SK-N-SH (cell line): Measurements from ENCODE around the gene POP5. TPM values are rescaled to one million over a fixed set of nuclear protein-coding genes. Genes with fewer than 3 reads are reported as not detected.
A peak's percentile ranks its signal among the peaks of the same experiment; 100 is the strongest.

ENCODE experiments used
- CTCF ChIA-PET: fragments of 300-600, 350-600 bp; formaldehyde crosslinking; extraction: SDS; loops from one replicate; lab custom pipeline; 2021; lab: Yijun Ruan, JAX
- POLR2A ChIA-PET: fragments of 350-600 bp; sonication (Branson Sonifier 250); formaldehyde crosslinking; extraction: SDS; loops from one replicate; lab custom pipeline; 2020; ENCODE audit warnings: antibody characterized with exemption, inconsistent platforms; lab: Yijun Ruan, JAX
- DNase-seq: peaks from one replicate; pipeline ENCODE4 v3.0.0; 2012
- H2AFZ ChIP-seq: fragments of 200-600 bp; sonication (generic); 2 replicates; pipeline ENCODE4 v1.8.1; 2016; ENCODE audit warnings: antibody characterized with exemption, mild to moderate bottlenecking, low read depth
- H3F3A ChIP-seq: fragments of 200-600 bp; sonication (generic); replicated peaks from 2 replicates; pipeline ENCODE3; 2016; ENCODE audit warnings: antibody characterized with exemption, mild to moderate bottlenecking; ENCODE audit not compliant: insufficient read depth
- H3K27ac ChIP-seq, 2 experiments: fragments of 200-500 bp in 1 of 2; fragments of 200-600 bp in 1 of 2; sonication (Bioruptor generic) in 1 of 2; sonication (generic), shearing (Covaris generic) in 1 of 2; 2 replicates each; pipeline versions ENCODE4 v1.5.1 to v1.6.1; 2014 to 2016; ENCODE audit warnings: low read depth in 2 of 2, inconsistent platforms in 1 of 2, low read length in 1 of 2, mild to moderate bottlenecking in 1 of 2, mixed read lengths in 1 of 2
- H3K27me3 ChIP-seq: fragments of 200-600 bp; sonication (generic), shearing (Covaris generic); 2 replicates; pipeline ENCODE4 v1.6.1; 2016; ENCODE audit warnings: mixed run types; ENCODE audit not compliant: insufficient read depth
- H3K36me3 ChIP-seq, 2 experiments: fragments of 200-500 bp in 1 of 2; fragments of 200-600 bp in 1 of 2; sonication (Bioruptor generic) in 1 of 2; sonication (generic) in 1 of 2; replicated peaks in 1 of 2; 2 replicates each; pipeline versions ENCODE3 to v1.5.1; 2014 to 2016; ENCODE audit warnings: low read length in 1 of 2, mild to moderate bottlenecking in 1 of 2; ENCODE audit not compliant: insufficient read depth in 2 of 2, control insufficient read depth in 1 of 2
- H3K4me1 ChIP-seq, 2 experiments: fragments of 200-500 bp in 1 of 2; fragments of 200-600 bp in 1 of 2; sonication (Bioruptor generic) in 1 of 2; sonication (generic), shearing (Covaris generic) in 1 of 2; 2 replicates each; pipeline versions ENCODE4 v1.5.1 to v1.6.1; 2014 to 2016; ENCODE audit warnings: low read depth in 1 of 2, low read length in 1 of 2, mixed run types in 1 of 2; ENCODE audit not compliant: insufficient read depth in 2 of 2, control insufficient read depth in 1 of 2
- H3K4me2 ChIP-seq: fragments of 200-600 bp; sonication (generic), shearing (Covaris generic); 2 replicates; pipeline ENCODE4 v1.6.1; 2017; ENCODE audit warnings: mixed run types
- H3K4me3 ChIP-seq, 2 experiments: fragments of 200-500 bp in 1 of 2; fragments of 200-600 bp in 1 of 2; sonication (Bioruptor generic) in 1 of 2; sonication (generic), shearing (Covaris generic) in 1 of 2; 2 replicates each; pipeline versions ENCODE4 v1.5.1 to v1.8.1; 2014 to 2016; ENCODE audit warnings: low read depth in 2 of 2, inconsistent platforms in 1 of 2, low read length in 1 of 2, mild to moderate bottlenecking in 1 of 2, mixed read lengths in 1 of 2, moderate library complexity in 1 of 2
- H3K79me2 ChIP-seq: fragments of 200-600 bp; sonication (generic); 2 replicates; pipeline ENCODE4 v1.8.1; 2017; ENCODE audit warnings: mild to moderate bottlenecking; ENCODE audit not compliant: insufficient read depth
- H3K9ac ChIP-seq: fragments of 200-600 bp; sonication (generic); 2 replicates; pipeline ENCODE4 v1.6.1; 2017; ENCODE audit warnings: mixed run types
- H3K9me2 ChIP-seq: fragments of 200-600 bp; sonication (generic); 2 replicates; pipeline ENCODE4 v1.6.1; 2017; ENCODE audit warnings: mixed run types
- H3K9me3 ChIP-seq: fragments of 200-600 bp; sonication (generic); 2 replicates; pipeline ENCODE4 v1.6.1; 2017; ENCODE audit warnings: mixed run types, mild to moderate bottlenecking, moderate library complexity
- H4K20me1 ChIP-seq: fragments of 200-600 bp; sonication (generic); 2 replicates; pipeline ENCODE4 v1.6.1; 2017; ENCODE audit warnings: mild to moderate bottlenecking, mixed run types; ENCODE audit not compliant: insufficient read depth
- CHD2 ChIP-seq: fragments of 150-350 bp; IDR thresholded peaks from 2 replicates; pipeline ENCODE4 v1.6.1; 2018; ENCODE audit warnings: low read length; ENCODE audit not compliant: partially characterized antibody
- CTCF ChIP-seq: fragments of 200-600 bp; sonication (generic); IDR thresholded peaks from 2 replicates; pipeline ENCODE4 v1.6.1; 2017; ENCODE audit warnings: antibody characterized with exemption, mild to moderate bottlenecking, moderate library complexity
- ELF1 ChIP-seq: IDR thresholded peaks from 2 replicates; pipeline ENCODE4 v1.4.0; 2012
- EZH2phosphoT487 ChIP-seq: fragments of 200-600 bp; sonication (generic); IDR thresholded peaks from 2 replicates; pipeline ENCODE4 v1.6.1; 2017; ENCODE audit warnings: low read depth, mixed run types, mild to moderate bottlenecking, antibody characterized with exemption, moderate library complexity, borderline replicate concordance
- FOSL2 ChIP-seq: IDR thresholded peaks from 2 replicates; pipeline ENCODE4 v1.4.0; 2012; ENCODE audit warnings: low read depth, mild to moderate bottlenecking, moderate library complexity, borderline replicate concordance
- FOXM1 ChIP-seq: IDR thresholded peaks from 2 replicates; pipeline ENCODE4 v1.4.0; 2012; ENCODE audit warnings: low read depth, mild to moderate bottlenecking
- GABPA ChIP-seq: IDR thresholded peaks from 2 replicates; pipeline ENCODE4 v1.4.0; 2012; ENCODE audit warnings: low read depth, mild to moderate bottlenecking
- GATA2 ChIP-seq: sonication (generic); formaldehyde crosslinking; IDR thresholded peaks from 2 replicates; pipeline ENCODE4 v1.5.0; 2020; ENCODE audit warnings: mild to moderate bottlenecking, missing genetic modification reagents
- IRF3 ChIP-seq: fragments of 150-350 bp; IDR thresholded peaks from 2 replicates; pipeline ENCODE4 v1.6.1; 2016; ENCODE audit warnings: mild to moderate bottlenecking, low read depth, low read length
- MEF2A ChIP-seq: IDR thresholded peaks from 2 replicates; pipeline ENCODE4 v1.4.0; 2012; ENCODE audit warnings: low read depth, borderline replicate concordance
- NFIC ChIP-seq: IDR thresholded peaks from 2 replicates; pipeline ENCODE4 v1.4.0; 2012; ENCODE audit warnings: borderline replicate concordance
- RAD21 ChIP-seq: IDR thresholded peaks from 2 replicates; pipeline ENCODE4 v1.6.1; 2012; ENCODE audit warnings: mild to moderate bottlenecking, low read length
- RCOR1 ChIP-seq: fragments of 150-350 bp; IDR thresholded peaks from 2 replicates; pipeline ENCODE4 v1.6.1; 2017; ENCODE audit warnings: antibody characterized with exemption, low read length
- RFX5 ChIP-seq: IDR thresholded peaks from 2 replicates; pipeline ENCODE4 v1.6.1; 2012; ENCODE audit warnings: mild to moderate bottlenecking, improper control_type of control experiment, low read length
- RXRA ChIP-seq: IDR thresholded peaks from 2 replicates; pipeline ENCODE4 v1.4.0; 2012; ENCODE audit warnings: low read depth, mild to moderate bottlenecking, borderline replicate concordance
- SMC3 ChIP-seq: IDR thresholded peaks from 2 replicates; pipeline ENCODE4 v1.6.1; 2012; ENCODE audit warnings: low read depth, low read length, improper control_type of control experiment
- TAF1 ChIP-seq: IDR thresholded peaks from 2 replicates; pipeline ENCODE4 v1.6.1; 2012; ENCODE audit warnings: low read depth, mild to moderate bottlenecking, low read length, moderate library complexity, borderline replicate concordance
- TEAD4 ChIP-seq: IDR thresholded peaks from 2 replicates; pipeline ENCODE4 v1.4.0; 2012; ENCODE audit warnings: mild to moderate bottlenecking, borderline replicate concordance; ENCODE audit not compliant: insufficient read depth
- YY1 ChIP-seq: IDR thresholded peaks from 2 replicates; pipeline ENCODE4 v1.4.0; 2012; ENCODE audit warnings: low read depth, mild to moderate bottlenecking
- ZBTB33 ChIP-seq: IDR thresholded peaks from 2 replicates; pipeline ENCODE4 v1.4.0; 2012; ENCODE audit warnings: low read depth, borderline replicate concordance
- WGBS: methylation state at CpG from one replicate; pipeline ENCODE4 v1.1.6; 2017; ENCODE audit warnings: low lambda C conversion rate; 5-methylcytosine and 5-hydroxymethylcytosine counted together
- polyA plus RNA-seq, 3 experiments: library from polyadenylated mRNA; depleted of rRNA; stranded (reverse); fragments of >200 nt; gene quantifications; 2 replicates each; pipeline ENCODE4 v1.2.3, GENCODE V29; 2012
- TF ChIP-seq, protein P1 (sequence below): IDR thresholded peaks from 2 replicates; pipeline ENCODE4 v1.4.0; 2012; ENCODE audit warnings: low read depth, borderline replicate concordance
- TF ChIP-seq, protein P2 (sequence below): IDR thresholded peaks from 2 replicates; pipeline ENCODE4 v1.6.1; 2012; ENCODE audit warnings: mild to moderate bottlenecking, low read depth, low read length, moderate library complexity

The POP5 gene
- polyA plus RNA-seq (2012; rRNA removed) = 129 and 148 TPM in 2 replicates
- polyA plus RNA-seq (2012; cell fraction: cytosol; rRNA removed) = 113 and 122 TPM in 2 replicates
- 212 and 233 TPM in 2 replicates for polyA plus RNA-seq (2012; cell fraction: nucleus; rRNA removed)

GRCh38 chr12:120580787-120581723 lies at the start of gene POP5:
Gene POP5, minus strand, starts transcription at chr12:120581402. Its CDS starts 40 bp downstream, at chr12:120581362.
- Histone ChIP-seq H2AFZ (peak within 1 kb of the TSS; percentile 78), H3K36me3 (peaks cover 19 to 30% of the 10 kb centered on the region in 2 experiments), H3K9me3 (no peaks in the 10 kb centered on the region), H3K79me2 (peaks cover 15% of the 10 kb centered on the region; the same call in 1 of the 2 replicates), H3K4me2 (peak within 1 kb of the TSS; percentile 81), H3K9ac (peak within 1 kb of the TSS; percentile 64), H3K4me1 (peaks cover 0 to 8% of the 10 kb centered on the region in 2 experiments; a peak in 2 of 4 replicates), H3K27me3 (no peaks in the 10 kb centered on the region), H3K27ac (peak within 1 kb of the TSS; percentile 25 to 71; a peak in 3 of 4 replicates), H4K20me1 (no peaks in the 10 kb centered on the region), H3F3A (no peaks in the 10 kb centered on the region), H3K4me3 (peak within 1 kb of the TSS; percentile 82 to 97), H3K9me2 (no peaks in the 10 kb centered on the region)
- ChIA-PET CTCF (interaction anchor here (0.7 to 5.2 kb wide), 12 partner anchors 15 to 423 kb away, joined by 3 to 94 read pairs (median 5); partner anchors contain the start of genes CABP1, RNF10 and UNC119B), POLR2A (interaction anchor here (0.6 to 1.0 kb wide), 7 partner anchors 27 to 117 kb away, joined by 3 to 5 read pairs (median 4); partner anchors contain the start of gene DYNLL1)
- 2% methylated on average over 35 of the region's 56 CpGs for WGBS
- DNase-seq = peak; percentile 93
- no peak for TF ChIP-seq FOSL2
- TF ChIP-seq TEAD4 = no peak
- no peak for TF ChIP-seq MEF2A
- peak; percentile 74 for TF ChIP-seq ELF1
- TF ChIP-seq NFIC = no peak
- no peak for TF ChIP-seq SMC3
- TF ChIP-seq RAD21 = no peak
- TF ChIP-seq, protein P1, sequence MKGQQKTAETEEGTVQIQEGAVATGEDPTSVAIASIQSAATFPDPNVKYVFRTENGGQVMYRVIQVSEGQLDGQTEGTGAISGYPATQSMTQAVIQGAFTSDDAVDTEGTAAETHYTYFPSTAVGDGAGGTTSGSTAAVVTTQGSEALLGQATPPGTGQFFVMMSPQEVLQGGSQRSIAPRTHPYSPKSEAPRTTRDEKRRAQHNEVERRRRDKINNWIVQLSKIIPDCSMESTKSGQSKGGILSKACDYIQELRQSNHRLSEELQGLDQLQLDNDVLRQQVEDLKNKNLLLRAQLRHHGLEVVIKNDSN = no peak
- TF ChIP-seq CTCF = no peak
- no peak for TF ChIP-seq GATA2 (CRISPR knock-in tag)
- TF ChIP-seq YY1 = peak; percentile 92
- peak; percentile 81 for TF ChIP-seq CHD2
- no peak for TF ChIP-seq ZBTB33
- peak; percentile 60 for TF ChIP-seq RFX5
- no peak for TF ChIP-seq RXRA
- TF ChIP-seq EZH2phosphoT487 = no peak
- TF ChIP-seq, protein P2, sequence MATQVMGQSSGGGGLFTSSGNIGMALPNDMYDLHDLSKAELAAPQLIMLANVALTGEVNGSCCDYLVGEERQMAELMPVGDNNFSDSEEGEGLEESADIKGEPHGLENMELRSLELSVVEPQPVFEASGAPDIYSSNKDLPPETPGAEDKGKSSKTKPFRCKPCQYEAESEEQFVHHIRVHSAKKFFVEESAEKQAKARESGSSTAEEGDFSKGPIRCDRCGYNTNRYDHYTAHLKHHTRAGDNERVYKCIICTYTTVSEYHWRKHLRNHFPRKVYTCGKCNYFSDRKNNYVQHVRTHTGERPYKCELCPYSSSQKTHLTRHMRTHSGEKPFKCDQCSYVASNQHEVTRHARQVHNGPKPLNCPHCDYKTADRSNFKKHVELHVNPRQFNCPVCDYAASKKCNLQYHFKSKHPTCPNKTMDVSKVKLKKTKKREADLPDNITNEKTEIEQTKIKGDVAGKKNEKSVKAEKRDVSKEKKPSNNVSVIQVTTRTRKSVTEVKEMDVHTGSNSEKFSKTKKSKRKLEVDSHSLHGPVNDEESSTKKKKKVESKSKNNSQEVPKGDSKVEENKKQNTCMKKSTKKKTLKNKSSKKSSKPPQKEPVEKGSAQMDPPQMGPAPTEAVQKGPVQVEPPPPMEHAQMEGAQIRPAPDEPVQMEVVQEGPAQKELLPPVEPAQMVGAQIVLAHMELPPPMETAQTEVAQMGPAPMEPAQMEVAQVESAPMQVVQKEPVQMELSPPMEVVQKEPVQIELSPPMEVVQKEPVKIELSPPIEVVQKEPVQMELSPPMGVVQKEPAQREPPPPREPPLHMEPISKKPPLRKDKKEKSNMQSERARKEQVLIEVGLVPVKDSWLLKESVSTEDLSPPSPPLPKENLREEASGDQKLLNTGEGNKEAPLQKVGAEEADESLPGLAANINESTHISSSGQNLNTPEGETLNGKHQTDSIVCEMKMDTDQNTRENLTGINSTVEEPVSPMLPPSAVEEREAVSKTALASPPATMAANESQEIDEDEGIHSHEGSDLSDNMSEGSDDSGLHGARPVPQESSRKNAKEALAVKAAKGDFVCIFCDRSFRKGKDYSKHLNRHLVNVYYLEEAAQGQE = no peak
- peak; percentile 71; the same call in 1 of the 2 replicates for TF ChIP-seq TAF1
- TF ChIP-seq FOXM1 = no peak
- TF ChIP-seq IRF3 = peak; percentile 19; the same call in 1 of the 2 replicates
- peak; percentile 89 for TF ChIP-seq GABPA
- no peak for TF ChIP-seq RCOR1
